Activated T-cell treated with anti-CD3 and anti-CD28 coated beads, Interleukin-2, amount 50 U/mL, for 48 hours (primary cell): ENCODE measurements around the gene SRPK2.
"Not testable (repeated sequence)": the region's sequence is repeated elsewhere in the genome, so short reads cannot be mapped to it uniquely, and the experiment has no call there.

Source experiments
- DNase-seq, 2 experiments: peaks; one replicate each; pipeline ENCODE4 v3.0.0-alpha.2; 2020

SRPK2 gene

GRCh38 chr7:105336009-105336408 lies 52.7 kb downstream of the SRPK2 start:
- DNase-seq, result no peak

GRCh38 chr7:105332661-105333060 lies 56.1 kb downstream of the SRPK2 start:
- not testable (repeated sequence) for DNase-seq

- DNase-seq, result no peak
These were observed 58.2 kb downstream of the SRPK2 start for GRCh38 chr7:105330526-105330925.

- no peak for DNase-seq
These were observed 61.5 kb downstream of the SRPK2 start for GRCh38 chr7:105327201-105327600.

- DNase-seq, result no peak
These were observed 63.4 kb downstream of the SRPK2 start for GRCh38 chr7:105325216-105325904.

- not testable (repeated sequence) for DNase-seq
These were observed 64.1 kb downstream of the SRPK2 start for GRCh38 chr7:105324606-105325005.

- DNase-seq, result no peak
These were observed 65.4 kb downstream of the SRPK2 start for GRCh38 chr7:105323366-105323765.

- DNase-seq, result no peak
These were observed 66.0 kb downstream of the SRPK2 start for GRCh38 chr7:105322655-105323277.

- no peak for DNase-seq
These were observed 66.8 kb downstream of the SRPK2 start for GRCh38 chr7:105321754-105322455.

GRCh38 chr7:105320896-105321295 lies 67.8 kb downstream of the SRPK2 start:
- no peak for DNase-seq

GRCh38 chr7:105319578-105319977 lies 69.1 kb downstream of the SRPK2 start:
- DNase-seq, result no peak

- DNase-seq, result no peak
These were observed 72.0 kb downstream of the SRPK2 start for GRCh38 chr7:105316578-105317344.

- no peak for DNase-seq
These were observed 73.4 kb downstream of the SRPK2 start for GRCh38 chr7:105315357-105315756.

GRCh38 chr7:105309235-105310169 lies 79.2 kb downstream of the SRPK2 start:
- DNase-seq, result no peak

GRCh38 chr7:105307163-105307672 lies 81.5 kb downstream of the SRPK2 start:
- no peak for DNase-seq

- DNase-seq, result no peak
These were observed 82.4 kb downstream of the SRPK2 start for GRCh38 chr7:105306298-105306748.

GRCh38 chr7:105305633-105306032 lies 83.1 kb downstream of the SRPK2 start:
- no peak for DNase-seq

- DNase-seq, result peak; percentile 37
These were observed 84.5 kb downstream of the SRPK2 start for GRCh38 chr7:105304040-105304895.

GRCh38 chr7:105300587-105300986 lies 88.1 kb downstream of the SRPK2 start:
- DNase-seq, result not testable (repeated sequence)

GRCh38 chr7:105298439-105298894 lies 90.3 kb downstream of the SRPK2 start:
- DNase-seq, result peak; percentile 39 to 52

- peak; percentile 39 to 43 for DNase-seq
These were observed 90.7 kb downstream of the SRPK2 start for GRCh38 chr7:105297985-105298384.
